GM19240 (cell line): ENCODE results near the gene DPEP3.
"Not testable (repeated sequence)": the region's sequence is repeated elsewhere in the genome, so short reads cannot be mapped to it uniquely, and the experiment has no call there.

Experiments used
- DNase-seq: peaks from one replicate; pipeline ENCODE4 v3.0.0; 2011; ENCODE audit warnings: low spot score; ENCODE audit not compliant: insufficient read length

The DPEP3 gene

DNA sequence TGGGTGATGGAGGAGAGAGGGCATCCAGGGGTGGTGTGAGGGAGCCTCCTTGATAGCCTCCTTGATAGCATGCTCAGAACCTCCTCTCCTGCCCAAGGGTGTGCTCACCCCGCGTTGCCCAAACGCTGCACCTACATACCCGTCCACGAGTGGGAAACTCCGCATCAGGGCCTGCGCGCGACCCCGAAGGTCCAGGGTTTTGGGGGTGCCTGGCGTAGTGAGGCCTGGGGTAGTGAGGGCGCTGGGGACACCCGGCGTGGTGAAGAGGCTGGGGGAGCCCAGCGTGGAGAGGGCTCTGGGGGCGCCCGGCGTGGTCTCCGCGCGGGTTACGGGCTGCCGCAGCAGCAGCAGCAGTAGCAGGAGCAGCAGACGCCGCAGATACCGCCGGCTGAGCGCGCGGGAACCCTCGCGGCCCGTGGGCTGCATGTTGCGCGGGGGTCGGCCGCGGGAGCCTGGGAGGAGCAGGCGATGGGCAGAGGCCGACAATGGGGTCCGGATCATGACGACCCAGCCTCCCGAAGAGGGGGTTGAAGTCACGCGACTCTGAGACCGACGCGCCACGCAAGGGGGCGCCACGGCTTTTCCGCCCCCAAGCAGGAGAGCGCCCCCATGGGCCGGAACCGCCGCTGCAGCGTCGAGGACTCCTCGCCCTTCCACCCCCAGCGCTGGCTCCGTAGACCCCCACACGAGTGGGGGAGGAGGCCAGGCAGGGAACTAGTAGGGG is at the start of gene DPEP3:
Gene DPEP3 (minus strand): TSS at position 545 of the 724 bp plus-strand sequence. CDS start 119 bp downstream, at position 426.
- no peak for DNase-seq

GRCh38 chr16:68028996-68029395 is 48.7 kb upstream of the DPEP3 start:
- no peak for DNase-seq

GRCh38 chr16:68022728-68023537 is 42.6 kb upstream of the DPEP3 start, which contains the start of the genes DDX28 and DUS2:
Gene DDX28, minus strand, starts transcription at chr16:68023232. Its CDS starts 30 bp downstream, at chr16:68023202.
Gene DUS2, plus strand, starts transcription at chr16:68023284. Its CDS starts 14,740 bp downstream, at chr16:68038024.
- DNase-seq = peak; percentile 62

- no peak for DNase-seq
Measured at GRCh38 chr16:68022278-68022727, 42.0 kb upstream of the DPEP3 start.

- no peak for DNase-seq
Measured at GRCh38 chr16:68021490-68021889, 41.2 kb upstream of the DPEP3 start.

DNA sequence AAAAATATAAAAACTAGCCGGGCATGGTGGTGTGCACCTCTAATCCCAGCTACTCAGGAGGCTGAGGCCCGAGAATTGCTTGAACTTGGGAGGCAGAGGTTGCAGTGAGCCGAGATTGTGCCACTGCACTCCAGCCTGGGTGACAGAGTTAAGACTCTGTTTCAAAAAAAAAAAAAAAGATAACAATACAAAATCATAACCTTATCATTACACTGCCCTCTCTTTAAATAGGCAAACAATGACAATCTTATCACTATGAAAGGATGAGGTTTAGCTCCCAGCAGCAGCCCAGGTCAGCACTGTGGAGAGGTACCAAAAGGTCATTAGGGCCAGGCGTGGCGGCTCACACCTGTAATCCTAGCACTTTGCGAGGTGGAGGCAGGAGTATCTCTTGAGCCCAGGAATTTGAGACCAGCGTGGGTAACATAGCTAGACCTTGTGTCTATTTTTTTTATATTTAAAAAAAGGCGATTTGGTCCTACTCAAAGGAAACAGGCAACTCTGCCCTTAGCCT is 38.9 kb upstream of the DPEP3 start:
- DNase-seq = no peak

GRCh38 chr16:68015681-68016080 is 35.4 kb upstream of the DPEP3 start, which contains the start of gene DPEP2NB:
Gene DPEP2NB, minus strand, starts transcription at chr16:68015911. Its CDS starts 141 bp downstream, at chr16:68015770.
- DNase-seq = no peak

GRCh38 chr16:68013440-68013839 is 33.1 kb upstream of the DPEP3 start:
- DNase-seq = no peak

- not testable (repeated sequence) for DNase-seq
Measured at GRCh38 chr16:68009872-68010271, 29.6 kb upstream of the DPEP3 start.

DNA sequence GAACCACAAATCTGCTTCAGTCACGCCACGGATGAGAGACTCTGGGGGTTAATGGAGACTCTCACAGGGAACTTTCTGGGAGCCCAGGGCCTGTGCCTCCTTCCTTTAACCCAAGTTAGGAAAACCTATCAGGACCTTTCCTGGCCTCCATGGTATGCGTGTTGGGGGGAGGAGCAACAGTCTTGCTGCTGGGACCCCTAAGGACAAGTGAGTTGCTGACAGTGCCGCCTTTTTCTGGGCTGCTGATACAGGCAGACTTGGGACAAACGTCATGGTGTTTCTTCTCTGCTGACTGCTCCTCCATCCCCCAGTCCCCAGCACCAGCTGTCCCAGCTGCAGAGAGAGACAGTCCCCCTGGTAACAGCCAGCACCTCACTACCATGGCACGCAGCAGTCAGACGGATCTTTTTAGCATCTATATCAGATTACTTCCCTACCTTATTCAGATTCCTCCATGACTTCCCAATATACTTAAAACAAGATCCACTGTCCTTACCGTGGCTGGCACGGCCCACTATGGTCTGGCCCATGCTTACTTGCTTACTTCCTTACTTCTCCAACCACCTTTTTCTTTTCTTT is 28.9 kb upstream of the DPEP3 start:
- DNase-seq = no peak

- DNase-seq = no peak
Measured at GRCh38 chr16:68005786-68006286, 25.5 kb upstream of the DPEP3 start.

- no peak for DNase-seq
Measured at GRCh38 chr16:68005211-68005610, 24.9 kb upstream of the DPEP3 start.

- DNase-seq = no peak
Measured at GRCh38 chr16:68003031-68003430, 22.7 kb upstream of the DPEP3 start.

DNA sequence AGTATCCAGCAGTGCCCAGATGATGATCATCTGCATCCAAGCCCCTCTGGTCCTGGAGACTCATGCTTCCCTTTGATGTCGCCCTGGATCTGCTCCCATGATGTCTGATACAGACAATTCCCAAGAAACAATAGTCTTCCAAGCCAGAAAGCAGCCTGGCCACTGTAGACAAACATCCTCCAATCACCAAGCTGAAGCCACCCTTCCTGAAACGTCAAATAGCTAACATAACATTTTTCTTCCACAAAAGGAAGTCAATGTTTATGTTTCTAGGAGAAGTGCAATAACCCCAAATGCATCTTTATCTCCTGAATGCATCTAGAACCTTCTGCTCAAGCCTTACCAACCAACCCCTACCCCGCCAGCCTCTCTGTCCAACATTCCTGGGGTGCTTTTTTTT is 20.2 kb upstream of the DPEP3 start:
- no peak for DNase-seq

GRCh38 chr16:67999985-68000384 is 19.7 kb upstream of the DPEP3 start:
- no peak for DNase-seq

GRCh38 chr16:67998779-67999688 is 18.7 kb upstream of the DPEP3 start, which contains the start of gene DPEP2:
Gene DPEP2, minus strand, starts transcription at chr16:67999484. Its CDS starts 6,272 bp downstream, at chr16:67993212.
- not testable (repeated sequence) for DNase-seq

GRCh38 chr16:67998231-67998778 is 18.0 kb upstream of the DPEP3 start:
- DNase-seq = not testable (repeated sequence)

GRCh38 chr16:67996666-67997065 is 16.4 kb upstream of the DPEP3 start:
- DNase-seq = no peak

- no peak for DNase-seq
Measured at GRCh38 chr16:67995423-67995822, 15.1 kb upstream of the DPEP3 start.

GRCh38 chr16:67994040-67994408 is 13.7 kb upstream of the DPEP3 start:
- not testable (repeated sequence) for DNase-seq
